Retinal pigment epithelial cell (primary cell): ENCODE results near the gene ZNF512.
"Not testable (repeated sequence)": the region's sequence is repeated elsewhere in the genome, so short reads cannot be mapped to it uniquely, and the experiment has no call there.

ENCODE experiments used
- DNase-seq: peaks from one replicate; pipeline ENCODE4 v3.0.0-alpha.2; 2010; ENCODE audit warnings: low read depth
- H3K4me3 ChIP-seq: 2 replicates; pipeline ENCODE4 v1.5.1; 2011; ENCODE audit warnings: mild to moderate bottlenecking, low read length, control low read depth, moderate library complexity
- TF ChIP-seq, protein P1 (sequence below): conservative IDR thresholded peaks from 2 replicates; pipeline ENCODE4 v1.5.1; 2011; ENCODE audit warnings: low read depth, low read length, control low read depth, inconsistent platforms

ZNF512 gene

DNA sequence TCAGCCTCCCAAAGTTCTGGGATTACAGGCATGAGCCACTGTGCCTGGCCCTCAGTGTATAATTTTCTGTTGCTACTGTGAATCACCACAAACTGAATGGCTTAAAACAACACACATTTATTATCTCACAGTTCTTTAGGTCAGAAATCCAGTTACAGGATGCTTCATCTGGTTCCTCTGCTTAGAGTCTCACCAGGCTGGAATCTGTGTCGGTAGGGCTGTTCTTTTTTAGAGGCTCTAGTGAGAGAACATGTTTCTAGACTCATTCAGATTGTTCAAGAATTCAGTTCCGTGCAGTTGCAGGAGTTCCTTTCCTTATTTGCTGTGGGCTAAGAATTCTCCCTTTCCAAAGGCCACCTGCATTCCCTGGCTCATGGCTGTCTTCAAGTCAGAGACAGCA is 23.8 kb downstream of the ZNF512 start:
- no peak for DNase-seq
- TF ChIP-seq, protein P1, sequence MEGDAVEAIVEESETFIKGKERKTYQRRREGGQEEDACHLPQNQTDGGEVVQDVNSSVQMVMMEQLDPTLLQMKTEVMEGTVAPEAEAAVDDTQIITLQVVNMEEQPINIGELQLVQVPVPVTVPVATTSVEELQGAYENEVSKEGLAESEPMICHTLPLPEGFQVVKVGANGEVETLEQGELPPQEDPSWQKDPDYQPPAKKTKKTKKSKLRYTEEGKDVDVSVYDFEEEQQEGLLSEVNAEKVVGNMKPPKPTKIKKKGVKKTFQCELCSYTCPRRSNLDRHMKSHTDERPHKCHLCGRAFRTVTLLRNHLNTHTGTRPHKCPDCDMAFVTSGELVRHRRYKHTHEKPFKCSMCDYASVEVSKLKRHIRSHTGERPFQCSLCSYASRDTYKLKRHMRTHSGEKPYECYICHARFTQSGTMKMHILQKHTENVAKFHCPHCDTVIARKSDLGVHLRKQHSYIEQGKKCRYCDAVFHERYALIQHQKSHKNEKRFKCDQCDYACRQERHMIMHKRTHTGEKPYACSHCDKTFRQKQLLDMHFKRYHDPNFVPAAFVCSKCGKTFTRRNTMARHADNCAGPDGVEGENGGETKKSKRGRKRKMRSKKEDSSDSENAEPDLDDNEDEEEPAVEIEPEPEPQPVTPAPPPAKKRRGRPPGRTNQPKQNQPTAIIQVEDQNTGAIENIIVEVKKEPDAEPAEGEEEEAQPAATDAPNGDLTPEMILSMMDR = no peak
- no peak overlapping the region for H3K4me3 ChIP-seq

DNA sequence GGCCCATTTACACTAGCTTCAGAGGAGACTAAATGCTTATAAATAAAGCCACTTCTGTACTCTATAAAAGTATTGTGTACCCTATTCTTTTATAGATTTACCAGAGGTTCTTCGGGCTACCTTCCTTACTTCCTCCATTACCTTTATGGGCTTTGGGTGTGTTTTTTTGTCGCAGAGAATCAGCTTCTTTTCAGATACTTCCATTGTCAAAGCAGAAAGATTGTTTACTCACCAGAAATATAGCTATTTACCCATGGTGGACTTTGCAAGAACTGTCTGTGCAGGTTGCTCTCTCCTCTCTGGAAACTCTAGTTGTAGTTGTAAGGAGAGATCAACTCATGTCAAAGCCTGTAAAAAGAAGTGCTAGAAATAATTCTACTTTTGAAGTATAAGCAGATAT is 31.1 kb downstream of the ZNF512 start:
- no peak overlapping the region for H3K4me3 ChIP-seq
- DNase-seq = no peak
- TF ChIP-seq, protein P1 = no peak

DNA sequence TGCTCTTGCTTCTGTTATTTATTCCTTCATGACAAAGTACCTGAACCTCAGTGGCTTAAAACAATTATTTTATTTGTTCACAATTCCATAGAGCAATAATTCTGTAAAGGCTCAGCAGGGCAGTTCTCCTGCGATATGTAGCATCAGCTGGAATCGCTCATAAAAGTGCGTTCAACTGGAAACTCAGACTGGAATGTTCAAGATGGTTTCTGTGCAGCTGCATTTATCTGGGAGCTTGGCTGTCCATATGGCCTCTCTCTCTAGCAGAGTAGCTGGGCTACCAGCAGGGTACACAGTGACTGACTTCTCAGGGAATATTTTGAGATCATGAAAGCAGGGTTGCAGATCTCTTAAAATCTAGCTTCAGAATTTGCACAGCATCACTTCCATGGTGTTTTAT is 32.5 kb downstream of the ZNF512 start:
- TF ChIP-seq, protein P1 = no peak
- DNase-seq = no peak
- H3K4me3 ChIP-seq = no peak overlapping the region

DNA sequence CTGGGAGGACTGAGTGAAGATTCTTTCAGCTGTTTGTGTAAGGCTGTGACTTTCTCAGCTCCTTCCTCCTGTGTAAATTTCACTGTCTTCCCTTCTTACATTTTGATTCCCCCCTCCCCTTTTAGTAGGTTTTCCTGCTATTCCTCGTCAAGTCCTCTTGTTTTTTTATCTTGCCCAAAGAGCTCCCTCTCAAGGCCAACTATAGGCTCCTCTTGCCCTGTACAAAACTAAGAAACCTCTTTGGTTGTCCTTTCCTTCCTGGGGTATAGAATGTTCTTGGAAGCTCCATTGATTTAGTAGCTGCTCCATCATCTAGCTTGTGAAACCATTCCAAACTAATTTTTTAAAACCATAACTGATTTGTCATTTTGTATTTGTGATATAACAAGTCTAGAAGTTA is 38.7 kb downstream of the ZNF512 start:
- TF ChIP-seq, protein P1 = no peak
- DNase-seq = no peak
- H3K4me3 ChIP-seq = no peak overlapping the region

DNA sequence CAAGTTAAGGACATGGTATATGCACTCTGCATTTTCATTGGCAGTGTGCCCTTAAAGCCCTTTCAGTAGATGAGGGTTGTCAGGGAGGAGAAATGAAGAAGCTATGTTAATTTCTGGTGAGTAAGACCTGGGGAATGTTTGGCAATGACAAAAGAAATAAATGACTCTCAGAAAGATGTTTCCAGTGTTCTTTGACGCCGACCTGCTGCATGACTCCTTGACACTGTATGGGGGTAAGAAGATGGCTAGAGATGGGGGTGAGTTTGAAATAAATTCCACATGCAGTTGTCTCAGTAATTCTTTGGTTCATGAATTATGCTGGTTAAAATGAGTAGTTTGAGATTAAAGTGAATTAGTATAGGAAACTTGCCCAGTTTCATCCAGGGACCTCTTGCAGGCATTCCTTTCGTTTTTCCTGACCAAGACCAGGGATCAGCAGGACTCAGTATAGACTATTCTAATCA is 40.1 kb downstream of the ZNF512 start:
- TF ChIP-seq, protein P1 = no peak
- H3K4me3 ChIP-seq = no peak overlapping the region
- DNase-seq = no peak

DNA sequence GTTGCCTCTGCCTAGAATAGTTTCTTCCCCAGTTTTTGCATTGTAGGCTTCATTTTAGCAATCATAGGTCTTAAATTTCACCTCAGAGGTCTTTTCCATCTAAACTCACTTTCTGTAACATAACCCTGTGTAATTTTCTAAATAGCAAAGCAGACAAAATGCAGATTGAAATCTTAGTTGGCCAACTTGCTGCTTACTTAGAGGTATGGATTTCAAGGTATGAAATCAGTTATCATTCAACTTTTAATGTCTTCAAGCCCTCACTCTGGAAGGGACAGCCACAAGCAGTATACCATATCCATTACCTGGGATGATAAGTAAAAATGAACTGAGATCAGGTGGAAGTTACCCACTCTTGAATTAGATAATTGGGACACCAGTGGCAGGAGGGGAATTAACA is 42.1 kb downstream of the ZNF512 start:
- TF ChIP-seq, protein P1 = no peak
- no peak for DNase-seq
- no peak overlapping the region for H3K4me3 ChIP-seq

DNA sequence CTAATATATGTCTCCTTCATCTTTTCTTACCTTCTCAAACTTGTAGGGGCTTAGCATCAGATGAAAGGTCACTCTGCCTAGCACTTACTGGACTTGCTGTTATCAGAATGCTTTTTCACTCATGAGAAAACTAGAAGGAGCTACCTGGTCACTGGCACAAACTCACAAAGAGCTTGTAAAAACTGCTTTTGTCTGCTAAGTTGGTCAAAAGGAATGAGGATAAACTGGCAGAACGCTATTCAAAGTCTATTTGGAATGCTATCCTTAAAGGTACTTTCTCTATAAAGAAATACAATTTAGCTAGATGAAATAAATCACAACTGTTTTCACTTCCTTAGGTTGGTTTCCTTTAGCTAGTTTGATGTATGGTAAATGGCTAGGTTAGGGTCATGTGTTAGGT is 43.5 kb downstream of the ZNF512 start:
- H3K4me3 ChIP-seq, DNase-seq: not testable (repeated sequence)

DNA sequence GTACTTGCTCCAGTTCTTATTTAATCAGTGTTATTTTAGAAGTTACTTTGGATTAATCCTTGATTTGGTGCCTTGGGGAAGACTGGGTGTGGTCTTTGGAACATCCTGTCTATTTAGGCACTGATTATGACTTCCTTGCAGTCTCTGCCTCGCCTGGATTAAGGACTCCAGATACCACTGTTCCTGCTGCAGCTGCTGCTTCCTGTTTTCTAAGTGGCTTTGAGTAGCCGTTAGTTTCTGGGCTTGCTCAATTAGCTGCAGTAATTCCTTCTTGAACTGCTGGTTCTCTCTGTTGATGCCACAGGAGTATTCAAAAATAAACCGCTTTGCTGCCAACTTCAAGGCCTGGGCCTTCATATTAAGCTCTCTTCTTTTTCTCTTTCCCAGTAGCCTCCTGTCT is 44.1 kb downstream of the ZNF512 start:
- not testable (repeated sequence) for H3K4me3 ChIP-seq
- peak; percentile 35 for DNase-seq
